Activated naive CD4-positive, alpha-beta T cell (primary cell): ENCODE measurements around the gene BPIFB2.
"Not testable (repeated sequence)": the region's sequence is repeated elsewhere in the genome, so short reads cannot be mapped to it uniquely, and the experiment has no call there.

Experiments used
- DNase-seq, 4 experiments: peaks; one replicate each; lab custom pipeline; 2025; lab: John Stamatoyannopoulos, UW

BPIFB2 gene

GRCh38 chr20:33007376-33008335 is at the start of gene BPIFB2:
Gene BPIFB2, plus strand, starts transcription at chr20:33007704. Its CDS starts 871 bp downstream, at chr20:33008575.
- no peak for DNase-seq

GRCh38 chr20:32958574-32958973 is 48.9 kb upstream of the BPIFB2 start:
- no peak for DNase-seq

- no peak for DNase-seq
Observed at GRCh38 chr20:32959351-32960221, 47.9 kb upstream of the BPIFB2 start.

- DNase-seq = no peak
Observed at GRCh38 chr20:32960222-32960518, 47.3 kb upstream of the BPIFB2 start.

- DNase-seq = no peak
Observed at GRCh38 chr20:32960849-32961731, 46.4 kb upstream of the BPIFB2 start.

- DNase-seq = no peak
Observed at GRCh38 chr20:32962053-32962452, 45.5 kb upstream of the BPIFB2 start.

- not testable (repeated sequence) for DNase-seq
Observed at GRCh38 chr20:32962646-32963045, 44.9 kb upstream of the BPIFB2 start.

GRCh38 chr20:32963176-32963575 is 44.3 kb upstream of the BPIFB2 start:
- no peak for DNase-seq

- no peak for DNase-seq
Observed at GRCh38 chr20:32964575-32964974, 42.9 kb upstream of the BPIFB2 start.

- no peak for DNase-seq
Observed at GRCh38 chr20:32965115-32965514, 42.4 kb upstream of the BPIFB2 start.

GRCh38 chr20:32965581-32966373 is 41.7 kb upstream of the BPIFB2 start:
- DNase-seq = peak in 1 of 4 experiments; percentile 29

GRCh38 chr20:32966382-32966781 is 41.1 kb upstream of the BPIFB2 start:
- no peak for DNase-seq

GRCh38 chr20:32966881-32967781 is 40.4 kb upstream of the BPIFB2 start:
- peak in 1 of 4 experiments; percentile 28 for DNase-seq

- DNase-seq = peak in 1 of 4 experiments; percentile 24
Observed at GRCh38 chr20:32967961-32968457, 39.5 kb upstream of the BPIFB2 start.

- no peak for DNase-seq
Observed at GRCh38 chr20:32968478-32969241, 38.8 kb upstream of the BPIFB2 start.

GRCh38 chr20:32969356-32970114 is 38.0 kb upstream of the BPIFB2 start:
- no peak for DNase-seq

GRCh38 chr20:32970115-32970972 is 37.2 kb upstream of the BPIFB2 start:
- DNase-seq = no peak
